ENCODE measurements around the gene RPUSD4. TPM values are rescaled to one million over a fixed set of nuclear protein-coding genes. Genes with fewer than 3 reads are reported as not detected.
A peak's percentile ranks its signal among the peaks of the same experiment; 100 is the strongest.

Gene RPUSD4
- total RNA-seq, 1 donor from 2014 or later: 46.7 TPM

DNA sequence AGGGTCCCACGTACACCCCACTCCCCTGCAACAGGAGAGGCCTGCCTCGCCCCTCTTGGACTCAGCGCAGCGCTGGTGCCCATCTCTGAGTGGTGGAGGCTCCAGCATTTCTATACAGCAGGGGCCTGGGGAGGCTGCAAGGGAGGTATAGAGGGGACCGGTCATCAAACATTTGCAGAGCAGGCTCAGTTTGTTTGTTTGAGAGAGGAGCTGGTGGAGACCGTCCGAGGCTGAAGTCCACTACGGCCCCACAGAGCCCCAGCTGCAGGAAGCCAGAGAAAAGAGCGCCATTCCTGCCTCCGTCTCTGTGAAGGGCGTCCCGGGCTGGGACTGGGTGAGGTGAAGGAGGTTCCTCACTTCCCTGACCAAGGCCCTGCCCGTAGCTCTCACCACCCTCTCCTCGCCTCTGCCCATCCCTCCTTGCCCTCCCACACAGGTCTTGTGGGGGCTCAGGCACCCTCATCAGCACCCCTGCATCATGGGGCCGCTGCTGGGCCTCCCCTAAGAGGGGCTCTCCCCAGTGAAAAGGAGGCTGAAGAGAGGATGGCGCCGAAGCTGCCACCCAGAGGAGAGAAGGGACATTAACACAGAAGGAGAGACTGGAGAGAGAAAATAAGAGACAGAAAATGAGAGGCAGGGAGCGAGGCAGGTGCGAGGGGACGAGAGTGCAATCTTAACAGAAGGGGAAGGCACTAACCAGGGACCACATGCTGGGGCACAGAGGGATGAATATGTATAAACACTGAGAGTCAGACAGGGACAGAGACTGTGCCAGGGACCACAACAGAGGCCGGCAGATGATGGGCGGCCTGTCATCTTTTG, 24.5 kb downstream of the RPUSD4 start:
- no peak overlapping the region for H3K9ac ChIP-seq
- H3K4me1 Mint-ChIP-seq: peaks cover 53% of the 10 kb centered on the region
- H3K27ac Mint-ChIP-seq: peak overlapping the region; percentile 72

DNA sequence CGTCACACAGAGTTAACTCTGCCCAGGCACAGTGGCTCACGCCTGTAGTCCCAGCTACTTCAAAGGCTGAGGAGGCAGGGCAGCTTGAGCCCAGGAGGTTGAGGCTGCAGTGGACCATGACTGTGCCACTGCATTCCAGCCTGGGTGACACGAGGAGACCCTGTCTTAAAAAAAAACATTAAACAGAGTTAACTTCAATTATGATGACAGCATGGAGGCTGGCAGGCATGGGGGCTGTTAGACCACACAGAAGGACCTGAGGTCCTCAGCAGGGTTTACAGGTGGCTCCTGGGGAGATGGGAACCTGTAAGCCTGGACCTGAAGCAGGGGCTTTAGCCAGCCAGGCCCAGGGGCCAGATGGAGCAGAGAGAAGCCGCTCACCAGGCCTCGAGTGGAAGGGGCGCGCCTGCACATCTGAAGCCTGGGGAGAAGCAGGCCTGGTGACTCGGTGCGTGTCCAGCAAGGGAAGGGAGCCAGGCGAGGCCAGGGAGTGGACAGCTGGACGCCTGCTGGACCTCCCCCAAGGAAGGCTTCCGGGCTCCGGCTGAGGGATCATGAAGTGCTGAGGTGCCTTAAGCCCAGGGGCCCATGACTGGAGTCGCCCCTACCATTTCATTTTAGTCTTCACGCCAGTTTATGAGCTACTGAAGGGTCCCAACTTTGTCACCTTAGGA, 25.3 kb downstream of the RPUSD4 start:
- H3K4me1 ChIP-seq: no peaks in the 10 kb centered on the region
- Mint-ChIP-seq H3K27me3 (ENCODE audit: insufficient read depth, low read depth) (peaks cover 13% of the 10 kb centered on the region), H3K9me3 (peaks cover 2% of the 10 kb centered on the region), H3K36me3 (peaks cover 6% of the 10 kb centered on the region), H3K4me1 (peaks cover 56% of the 10 kb centered on the region), H3K4me3 (peak overlapping the region; percentile 41), H3K27ac (peak overlapping the region; percentile 53)
- H3K4me3 ChIP-seq: no peak overlapping the region
- no peak overlapping the region for H3K9ac ChIP-seq
- H4K20me1 ChIP-seq (ENCODE audit: low read depth): peaks cover 3% of the 10 kb centered on the region
- H3K79me2 ChIP-seq (ENCODE audit: low read depth): no peaks in the 10 kb centered on the region
- no peak overlapping the region for H3K27ac ChIP-seq
- H3K36me3 ChIP-seq: no peaks in the 10 kb centered on the region
- no peak overlapping the region for H3K4me2 ChIP-seq
- no peak overlapping the region for H2AFZ ChIP-seq (replicated peaks)
- no peak for DNase-seq (ENCODE audit: low spot score)
- H3F3A ChIP-seq (ENCODE audit: low read depth): no peaks in the 10 kb centered on the region
- H3K9me3 ChIP-seq (ENCODE audit: low read depth): no peaks in the 10 kb centered on the region
- TF ChIP-seq EZH2 (IDR thresholded peaks at IDR 0.05): no peak
- TF ChIP-seq, protein P1, sequence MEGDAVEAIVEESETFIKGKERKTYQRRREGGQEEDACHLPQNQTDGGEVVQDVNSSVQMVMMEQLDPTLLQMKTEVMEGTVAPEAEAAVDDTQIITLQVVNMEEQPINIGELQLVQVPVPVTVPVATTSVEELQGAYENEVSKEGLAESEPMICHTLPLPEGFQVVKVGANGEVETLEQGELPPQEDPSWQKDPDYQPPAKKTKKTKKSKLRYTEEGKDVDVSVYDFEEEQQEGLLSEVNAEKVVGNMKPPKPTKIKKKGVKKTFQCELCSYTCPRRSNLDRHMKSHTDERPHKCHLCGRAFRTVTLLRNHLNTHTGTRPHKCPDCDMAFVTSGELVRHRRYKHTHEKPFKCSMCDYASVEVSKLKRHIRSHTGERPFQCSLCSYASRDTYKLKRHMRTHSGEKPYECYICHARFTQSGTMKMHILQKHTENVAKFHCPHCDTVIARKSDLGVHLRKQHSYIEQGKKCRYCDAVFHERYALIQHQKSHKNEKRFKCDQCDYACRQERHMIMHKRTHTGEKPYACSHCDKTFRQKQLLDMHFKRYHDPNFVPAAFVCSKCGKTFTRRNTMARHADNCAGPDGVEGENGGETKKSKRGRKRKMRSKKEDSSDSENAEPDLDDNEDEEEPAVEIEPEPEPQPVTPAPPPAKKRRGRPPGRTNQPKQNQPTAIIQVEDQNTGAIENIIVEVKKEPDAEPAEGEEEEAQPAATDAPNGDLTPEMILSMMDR (IDR thresholded peaks at IDR 0.05): no peak
- no peak for TF ChIP-seq EZH2phosphoT487 (IDR thresholded peaks at IDR 0.05)
- no peaks in the 10 kb centered on the region for H3K27me3 ChIP-seq

More for the DNA sequence above, 24.5 kb downstream of the RPUSD4 start:
- Mint-ChIP-seq H3K4me3 (peak overlapping the region; percentile 34), H3K36me3 (peaks cover 8% of the 10 kb centered on the region), H3K27me3 (ENCODE audit: insufficient read depth, low read depth) (peaks cover 14% of the 10 kb centered on the region), H3K9me3 (no peaks in the 10 kb centered on the region)
- Histone ChIP-seq H3K4me1 (no peaks in the 10 kb centered on the region), H3K9me3 (ENCODE audit: low read depth) (no peaks in the 10 kb centered on the region), H3K4me2 (no peak overlapping the region), H3K27ac (no peak overlapping the region), H3K36me3 (no peaks in the 10 kb centered on the region), H4K20me1 (ENCODE audit: low read depth) (peaks cover 3% of the 10 kb centered on the region), H3K27me3 (no peaks in the 10 kb centered on the region), H3F3A (ENCODE audit: low read depth) (no peaks in the 10 kb centered on the region), H3K79me2 (ENCODE audit: low read depth) (no peaks in the 10 kb centered on the region), H2AFZ (replicated peaks) (no peak overlapping the region), H3K4me3 (no peak overlapping the region)
- TF ChIP-seq EZH2phosphoT487 (IDR thresholded peaks at IDR 0.05) (no peak), EZH2 (IDR thresholded peaks at IDR 0.05) (no peak)
- TF ChIP-seq, protein P1 (IDR thresholded peaks at IDR 0.05): peak; percentile 49
- peak; percentile 34 for DNase-seq (ENCODE audit: low spot score)

GRCh38 chr11:126185259-126186024, 26.0 kb downstream of the RPUSD4 start:
- DNase-seq (ENCODE audit: low spot score): no peak
- H3K27me3 ChIP-seq: no peaks in the 10 kb centered on the region
- Mint-ChIP-seq H3K4me3 (peak overlapping the region; percentile 15), H3K36me3 (peaks cover 6% of the 10 kb centered on the region), H3K27ac (peak overlapping the region; percentile 60), H3K9me3 (peaks cover 6% of the 10 kb centered on the region), H3K27me3 (ENCODE audit: insufficient read depth, low read depth) (peaks cover 11% of the 10 kb centered on the region), H3K4me1 (peaks cover 49% of the 10 kb centered on the region)
- no peaks in the 10 kb centered on the region for H3K9me3 ChIP-seq (ENCODE audit: low read depth)
- H3K27ac ChIP-seq: no peak overlapping the region
- H4K20me1 ChIP-seq (ENCODE audit: low read depth): peaks cover 3% of the 10 kb centered on the region
- H3K79me2 ChIP-seq (ENCODE audit: low read depth): no peaks in the 10 kb centered on the region
- TF ChIP-seq, protein P1 (IDR thresholded peaks at IDR 0.05): no peak
- TF ChIP-seq EZH2phosphoT487 (IDR thresholded peaks at IDR 0.05) (no peak), EZH2 (IDR thresholded peaks at IDR 0.05) (no peak)
- H3K4me3 ChIP-seq: no peak overlapping the region
- no peak overlapping the region for H3K9ac ChIP-seq
- H3K36me3 ChIP-seq: no peaks in the 10 kb centered on the region
- no peak overlapping the region for H3K4me2 ChIP-seq
- no peaks in the 10 kb centered on the region for H3F3A ChIP-seq (ENCODE audit: low read depth)
- no peaks in the 10 kb centered on the region for H3K4me1 ChIP-seq
- H2AFZ ChIP-seq (replicated peaks): no peak overlapping the region
